Fibroblast of villous mesenchyme (primary cell): ENCODE data around the gene ILF2. TPM values are rescaled to one million over a fixed set of nuclear protein-coding genes. Genes with fewer than 3 reads are reported as not detected.

Experiments
- DNase-seq: peaks from one replicate; pipeline ENCODE4 v3.0.0-alpha.2; 2010; ENCODE audit warnings: low read depth
- H3K4me3 ChIP-seq: 2 replicates; pipeline ENCODE4 v1.5.1; 2011; ENCODE audit warnings: low read depth, mild to moderate bottlenecking, low read length
- total RNA-seq: library from RNA; depleted of rRNA; stranded (reverse); fragments of >200 nt; gene quantifications from 2 replicates; pipeline ENCODE4 v1.2.3, GENCODE V29; 2012
- TF ChIP-seq, protein P1 (sequence below): IDR thresholded peaks from 2 replicates; pipeline ENCODE4 v1.5.1; 2012; ENCODE audit warnings: low read depth, mild to moderate bottlenecking, low read length; ENCODE audit not compliant: insufficient read depth

The ILF2 gene
- total RNA-seq, 1 donor: 213 TPM

DNA sequence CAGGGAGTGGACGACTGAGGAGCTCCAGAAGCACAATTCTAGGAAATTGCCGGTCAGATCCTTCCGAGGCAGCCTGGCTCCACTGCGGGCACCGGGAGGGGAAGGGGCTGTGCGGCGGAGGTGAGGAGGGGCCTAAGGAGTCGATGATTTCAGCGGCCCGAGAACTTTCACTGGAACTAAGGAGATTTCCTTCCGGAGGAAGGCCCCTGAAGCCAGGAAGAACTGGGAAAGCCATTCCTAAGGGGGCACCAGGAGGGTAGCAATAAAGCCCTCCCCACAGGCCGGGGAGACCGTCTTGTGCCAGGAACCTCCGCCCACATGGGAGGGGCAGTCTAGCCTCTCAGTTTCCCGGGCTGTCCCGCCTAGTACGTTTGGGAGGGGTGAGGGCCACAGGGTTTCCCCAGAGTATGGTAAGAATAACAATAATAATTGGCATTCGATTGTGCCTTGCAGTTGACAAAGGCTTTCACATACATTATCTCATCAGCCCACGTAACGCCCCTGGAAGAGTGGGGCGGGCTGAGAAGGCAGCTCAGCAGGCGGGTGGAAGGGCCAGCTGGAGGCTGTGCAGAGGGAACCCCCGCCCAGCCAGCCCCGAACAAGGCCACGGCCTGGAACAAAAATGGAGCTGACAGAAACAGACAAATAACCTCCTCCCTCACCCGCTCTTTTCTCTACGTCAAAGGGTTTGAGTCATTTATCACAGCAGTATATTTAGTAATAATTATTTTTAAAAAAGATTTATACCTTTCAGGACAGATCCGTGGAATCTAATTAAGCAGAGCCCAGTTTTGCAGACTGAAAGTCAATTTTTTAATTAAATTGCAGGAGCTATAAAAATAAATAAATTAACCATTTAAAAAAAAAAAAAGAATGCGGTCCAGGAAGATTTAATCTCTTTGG, 27.5 kb upstream of the ILF2 start:
- H3K4me3 ChIP-seq: no peak overlapping the region
- peak; percentile 76 for DNase-seq
- TF ChIP-seq, protein P1, sequence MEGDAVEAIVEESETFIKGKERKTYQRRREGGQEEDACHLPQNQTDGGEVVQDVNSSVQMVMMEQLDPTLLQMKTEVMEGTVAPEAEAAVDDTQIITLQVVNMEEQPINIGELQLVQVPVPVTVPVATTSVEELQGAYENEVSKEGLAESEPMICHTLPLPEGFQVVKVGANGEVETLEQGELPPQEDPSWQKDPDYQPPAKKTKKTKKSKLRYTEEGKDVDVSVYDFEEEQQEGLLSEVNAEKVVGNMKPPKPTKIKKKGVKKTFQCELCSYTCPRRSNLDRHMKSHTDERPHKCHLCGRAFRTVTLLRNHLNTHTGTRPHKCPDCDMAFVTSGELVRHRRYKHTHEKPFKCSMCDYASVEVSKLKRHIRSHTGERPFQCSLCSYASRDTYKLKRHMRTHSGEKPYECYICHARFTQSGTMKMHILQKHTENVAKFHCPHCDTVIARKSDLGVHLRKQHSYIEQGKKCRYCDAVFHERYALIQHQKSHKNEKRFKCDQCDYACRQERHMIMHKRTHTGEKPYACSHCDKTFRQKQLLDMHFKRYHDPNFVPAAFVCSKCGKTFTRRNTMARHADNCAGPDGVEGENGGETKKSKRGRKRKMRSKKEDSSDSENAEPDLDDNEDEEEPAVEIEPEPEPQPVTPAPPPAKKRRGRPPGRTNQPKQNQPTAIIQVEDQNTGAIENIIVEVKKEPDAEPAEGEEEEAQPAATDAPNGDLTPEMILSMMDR: no peak

DNA sequence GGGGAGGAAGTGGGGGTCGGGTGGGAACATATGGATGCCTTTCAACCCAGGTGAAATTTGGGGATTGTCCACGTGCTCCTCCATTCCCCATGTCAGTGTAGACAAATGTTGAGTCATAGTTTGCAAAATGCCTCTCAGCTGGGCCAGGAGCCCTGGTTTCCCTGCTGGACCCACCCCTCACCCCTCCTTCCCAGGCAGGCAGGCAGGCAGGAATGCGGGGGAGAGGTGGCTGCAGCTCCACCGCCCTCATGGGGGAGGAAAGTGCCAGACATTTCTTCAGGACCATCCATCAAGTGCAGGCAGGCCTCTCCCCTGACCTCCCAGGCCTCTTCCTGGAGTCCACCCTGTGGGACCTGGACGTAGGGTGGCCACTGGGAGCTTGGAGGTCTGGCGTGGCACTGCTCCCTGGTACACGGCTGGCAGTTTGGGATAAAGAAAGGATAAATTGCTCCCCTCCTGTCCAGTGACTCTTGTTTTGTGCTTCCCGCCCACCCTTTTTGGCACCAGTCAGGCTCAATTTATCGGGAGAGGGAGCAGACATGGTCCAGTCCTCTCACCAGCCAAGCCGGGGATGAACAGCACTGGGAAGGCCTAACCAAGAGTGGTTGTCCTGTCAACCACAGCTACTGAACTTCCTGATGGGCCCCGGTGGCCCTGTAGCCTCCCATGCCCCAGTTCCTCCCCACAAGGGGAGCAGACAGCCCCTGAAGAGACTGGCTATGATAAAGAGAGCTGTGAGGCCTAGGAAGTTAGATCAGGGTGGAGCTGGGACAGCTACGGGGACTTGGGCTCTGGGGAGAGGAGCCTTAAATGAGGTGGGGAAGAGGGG, 26.6 kb upstream of the ILF2 start:
- H3K4me3 ChIP-seq: no peak overlapping the region
- TF ChIP-seq, protein P1: no peak
- peak; percentile 86 for DNase-seq

DNA sequence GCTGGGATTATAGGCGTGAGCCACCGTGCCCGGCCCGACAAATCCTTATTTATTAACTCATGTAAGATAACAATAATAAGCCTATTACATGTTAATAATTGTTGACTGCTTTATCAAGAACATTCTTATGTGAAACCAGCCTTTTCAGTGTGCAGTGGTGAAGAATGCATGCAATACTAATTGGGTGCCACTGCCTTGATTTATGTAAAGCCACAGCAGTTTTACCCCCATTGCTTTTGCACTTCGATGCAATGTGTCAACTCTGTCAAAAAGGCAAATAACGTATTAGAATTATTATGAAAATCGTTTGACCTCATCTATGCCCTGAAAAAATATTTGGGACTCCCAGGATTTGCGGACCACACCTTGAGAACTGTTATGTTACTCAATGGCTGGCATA, 25.9 kb upstream of the ILF2 start:
- TF ChIP-seq, protein P1: no peak
- DNase-seq: no peak
- H3K4me3 ChIP-seq: no peak overlapping the region

DNA sequence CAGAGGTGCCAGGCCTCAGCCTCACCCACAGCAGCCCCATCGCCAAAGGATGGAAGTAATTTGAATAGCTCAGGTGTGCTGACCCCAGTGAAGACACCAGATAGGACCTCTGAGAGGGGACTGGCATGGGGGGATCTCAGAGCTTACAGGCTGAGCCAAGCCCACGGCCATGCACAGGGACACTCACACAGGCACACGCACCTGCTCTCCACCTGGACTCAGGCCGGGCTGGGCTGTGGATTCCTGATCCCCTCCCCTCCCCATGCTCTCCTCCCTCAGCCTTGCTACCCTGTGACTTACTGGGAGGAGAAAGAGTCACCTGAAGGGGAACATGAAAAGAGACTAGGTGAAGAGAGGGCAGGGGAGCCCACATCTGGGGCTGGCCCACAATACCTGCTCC, 22.7 kb upstream of the ILF2 start:
- H3K4me3 ChIP-seq: no peak overlapping the region
- TF ChIP-seq, protein P1: no peak
- DNase-seq: no peak

DNA sequence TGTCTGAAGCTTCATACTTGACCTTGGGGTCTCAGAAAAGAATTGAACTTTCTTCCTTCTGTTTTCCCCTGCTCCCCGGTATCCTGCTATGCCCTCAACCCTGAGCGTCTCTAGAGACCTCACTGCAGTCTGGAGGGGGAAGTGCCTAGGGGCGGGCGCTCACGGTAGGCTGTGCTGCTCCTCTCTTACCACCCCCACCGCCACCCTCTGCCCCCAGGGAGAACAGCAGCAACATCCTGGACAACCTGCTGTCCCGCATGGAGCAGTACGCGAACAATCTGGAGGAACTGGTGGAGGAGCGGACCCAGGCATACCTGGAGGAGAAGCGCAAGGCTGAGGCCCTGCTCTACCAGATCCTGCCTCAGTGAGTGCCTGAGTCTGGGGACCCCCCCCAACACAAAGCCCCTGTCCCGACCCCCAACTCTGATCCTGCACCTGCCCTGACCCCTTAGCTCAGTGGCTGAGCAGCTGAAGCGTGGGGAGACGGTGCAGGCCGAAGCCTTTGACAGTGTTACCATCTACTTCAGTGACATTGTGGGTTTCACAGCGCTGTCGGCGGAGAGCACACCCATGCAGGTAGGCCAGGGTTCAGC, 18.0 kb upstream of the ILF2 start:
- no peak for DNase-seq
- TF ChIP-seq, protein P1: no peak
- H3K4me3 ChIP-seq: no peak overlapping the region

DNA sequence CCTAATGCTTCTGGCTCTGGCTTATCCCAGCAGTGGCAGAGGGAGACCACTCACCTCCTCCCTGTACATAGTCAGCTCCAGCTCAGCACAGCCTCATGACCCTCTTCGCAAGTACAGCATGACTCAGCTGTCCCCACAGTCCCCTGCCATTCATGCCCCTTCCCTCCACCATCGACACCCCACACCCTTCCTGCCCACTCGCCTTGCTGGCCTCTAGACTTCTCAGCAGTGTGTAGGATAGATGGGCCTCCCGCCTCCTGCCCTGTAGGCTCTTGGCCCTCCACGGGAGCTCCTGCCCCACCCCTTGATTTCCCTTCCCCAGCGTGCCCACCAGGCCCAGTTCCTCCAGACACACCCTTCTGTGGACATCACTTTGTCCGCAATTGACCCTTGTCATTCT, 17.5 kb upstream of the ILF2 start:
- TF ChIP-seq, protein P1: no peak
- DNase-seq: no peak

More for the DNA sequence above, 17.5 kb upstream of the ILF2 start:
- no peak overlapping the region for H3K4me3 ChIP-seq
